ENCODE data around the gene ZNF391. TPM values are rescaled to one million over a fixed set of nuclear protein-coding genes. Genes with fewer than 3 reads are reported as not detected.

ZNF391 gene
- total RNA-seq, 1 donor from 2014 or later, result 14.2 TPM

DNA sequence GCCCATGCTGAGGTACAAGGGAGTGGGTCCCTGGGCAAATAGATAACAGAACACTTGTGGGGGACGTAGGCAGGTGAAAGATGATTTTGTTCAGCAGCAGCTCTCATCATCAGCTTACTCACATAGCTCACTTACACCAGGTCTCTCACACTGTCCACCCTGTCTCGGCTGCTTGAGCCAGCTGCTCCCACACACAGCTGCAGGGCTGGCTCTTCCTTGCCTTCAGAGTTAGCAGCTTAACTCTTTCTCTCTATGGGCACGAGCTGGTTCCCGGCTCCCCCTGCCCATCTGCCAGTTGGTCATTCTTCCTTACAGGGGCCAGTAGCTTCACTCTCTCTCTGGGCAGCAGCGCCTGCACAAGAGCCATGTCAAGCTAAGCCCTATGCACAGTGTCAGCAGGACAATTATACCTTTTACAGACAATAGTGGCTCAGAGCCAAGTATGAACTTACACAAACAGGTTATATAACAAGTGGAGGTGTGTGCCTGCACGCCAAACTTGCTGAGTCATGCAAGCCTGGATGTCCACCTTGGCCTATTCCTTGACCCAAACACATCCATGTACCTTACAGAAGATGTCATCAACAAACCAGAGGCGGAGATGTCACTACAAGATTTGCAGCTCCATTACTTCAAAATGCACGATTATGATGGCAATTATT is 18.7 kb downstream of the ZNF391 start:
- intact Hi-C loops (cut with DNase I), result no loop called here
- Histone ChIP-seq H3K27ac (no peak overlapping the region), H3K27me3 (no peaks in the 10 kb centered on the region), H3K36me3 (no peaks in the 10 kb centered on the region), H3K4me3 (no peak overlapping the region), H3K4me1 (no peaks in the 10 kb centered on the region), H3K9me3 (no peaks in the 10 kb centered on the region)
- TF ChIP-seq CTCF (IDR thresholded peaks at IDR 0.05) (no peak), POLR2AphosphoS5 (IDR thresholded peaks at IDR 0.05; ENCODE audit: insufficient read depth in 1 of 2, low read depth in 1 of 2) (no peak), POLR2A (IDR thresholded peaks at IDR 0.05) (no peak)
- DNase-seq (ENCODE audit: extremely low spot score in 2 of 2), result no peak

DNA sequence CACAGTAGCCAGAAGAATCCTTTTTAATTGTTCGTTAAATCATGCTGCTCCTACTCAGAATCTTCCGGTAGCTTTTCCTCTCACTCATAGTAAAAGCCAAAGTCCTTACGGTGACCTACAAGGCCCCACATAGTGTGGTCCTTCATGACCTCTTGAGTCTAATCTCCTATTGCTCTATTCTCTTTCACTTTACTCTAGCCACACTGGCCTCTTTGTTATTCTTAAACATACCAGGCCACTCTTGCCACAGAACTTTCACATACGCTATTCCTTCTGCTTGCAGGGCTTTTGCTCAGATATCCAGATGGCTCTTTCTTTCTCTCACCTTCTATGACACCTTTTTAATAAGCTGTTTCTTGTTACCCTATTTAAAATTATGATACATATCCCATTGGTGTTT is 25.7 kb downstream of the ZNF391 start:
- H3K4me1 ChIP-seq, result no peaks in the 10 kb centered on the region
- no peak for DNase-seq (ENCODE audit: extremely low spot score in 2 of 2)
- H3K4me3 ChIP-seq, result no peak overlapping the region
- no peaks in the 10 kb centered on the region for H3K27me3 ChIP-seq
- TF ChIP-seq CTCF (IDR thresholded peaks at IDR 0.05) (no peak), POLR2A (IDR thresholded peaks at IDR 0.05) (no peak), POLR2AphosphoS5 (IDR thresholded peaks at IDR 0.05; ENCODE audit: insufficient read depth in 1 of 2, low read depth in 1 of 2) (no peak)
- no peaks in the 10 kb centered on the region for H3K36me3 ChIP-seq
- intact Hi-C loops (cut with DNase I), result no loop called here
- no peaks in the 10 kb centered on the region for H3K9me3 ChIP-seq
- H3K27ac ChIP-seq, result no peak overlapping the region

- DNase-seq (ENCODE audit: extremely low spot score in 2 of 2), result no peak
- intact Hi-C loops (cut with DNase I), result no loop called here
- TF ChIP-seq POLR2AphosphoS5 (IDR thresholded peaks at IDR 0.05; ENCODE audit: insufficient read depth in 1 of 2, low read depth in 1 of 2), result no peak
- TF ChIP-seq CTCF (IDR thresholded peaks at IDR 0.05), result no peak
- TF ChIP-seq POLR2A (IDR thresholded peaks at IDR 0.05), result no peak
- no peaks in the 10 kb centered on the region for H3K9me3 ChIP-seq
- no peak overlapping the region for H3K27ac ChIP-seq
- no peaks in the 10 kb centered on the region for H3K36me3 ChIP-seq
- no peaks in the 10 kb centered on the region for H3K4me1 ChIP-seq
- no peak overlapping the region for H3K4me3 ChIP-seq
- H3K27me3 ChIP-seq, result no peaks in the 10 kb centered on the region
These were observed 26.4 kb downstream of the ZNF391 start for GRCh38 chr6:27414996-27415395.

DNA sequence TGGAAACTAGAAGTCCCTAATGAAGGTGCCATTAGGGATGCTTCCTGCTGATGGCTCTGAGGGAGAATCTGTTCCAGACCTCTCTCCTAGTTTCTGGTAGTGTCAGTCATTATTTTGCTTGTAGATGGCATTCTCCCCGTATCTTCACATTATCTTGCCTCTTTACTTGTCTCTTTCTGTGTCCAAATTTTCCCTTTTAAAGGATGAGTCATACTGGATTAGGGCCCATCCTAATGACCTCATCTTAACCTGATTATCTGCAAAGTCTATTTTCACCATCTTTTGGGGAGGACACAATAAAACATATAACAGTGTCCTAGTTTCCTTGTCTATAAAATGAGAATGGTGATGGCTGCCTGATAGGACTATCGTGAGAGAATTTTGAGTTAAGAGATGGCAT is 27.3 kb downstream of the ZNF391 start:
- Histone ChIP-seq H3K36me3 (no peaks in the 10 kb centered on the region), H3K9me3 (no peaks in the 10 kb centered on the region), H3K27me3 (no peaks in the 10 kb centered on the region), H3K27ac (no peak overlapping the region), H3K4me3 (no peak overlapping the region), H3K4me1 (no peaks in the 10 kb centered on the region)
- DNase-seq (ENCODE audit: extremely low spot score in 2 of 2), result no peak
- intact Hi-C loops (cut with DNase I), result no loop called here
- TF ChIP-seq CTCF (IDR thresholded peaks at IDR 0.05) (no peak), POLR2AphosphoS5 (IDR thresholded peaks at IDR 0.05; ENCODE audit: insufficient read depth in 1 of 2, low read depth in 1 of 2) (no peak), POLR2A (IDR thresholded peaks at IDR 0.05) (no peak)

DNA sequence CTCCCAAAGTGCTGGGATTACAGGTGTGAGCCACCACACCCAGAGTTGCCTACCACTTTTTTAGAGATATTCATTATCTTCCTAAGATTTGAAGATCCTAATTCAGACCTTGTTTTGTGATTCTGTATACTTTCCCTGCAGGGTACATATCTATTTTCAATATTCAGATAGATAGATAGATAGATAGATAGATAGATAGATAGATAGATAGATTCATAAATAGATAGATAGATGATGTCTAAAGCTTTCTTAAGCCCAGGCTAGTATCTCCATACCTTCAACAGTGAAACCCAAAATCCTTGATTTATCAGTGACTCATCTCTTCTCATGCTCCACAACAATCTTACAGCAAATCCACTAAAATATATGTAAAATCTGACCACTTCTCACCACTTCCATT is 30.8 kb downstream of the ZNF391 start:
- DNase-seq (ENCODE audit: extremely low spot score in 2 of 2), result no peak
- Histone ChIP-seq H3K27me3 (no peaks in the 10 kb centered on the region), H3K4me1 (no peaks in the 10 kb centered on the region), H3K27ac (no peak overlapping the region), H3K36me3 (no peaks in the 10 kb centered on the region), H3K9me3 (no peaks in the 10 kb centered on the region), H3K4me3 (no peak overlapping the region)
- intact Hi-C loops (cut with DNase I), result no loop called here
- TF ChIP-seq POLR2A (IDR thresholded peaks at IDR 0.05) (no peak), POLR2AphosphoS5 (IDR thresholded peaks at IDR 0.05; ENCODE audit: insufficient read depth in 1 of 2, low read depth in 1 of 2) (no peak), CTCF (IDR thresholded peaks at IDR 0.05) (no peak)

Data from vagina (tissue), 2 donors.